HG02571 (cell line): ENCODE measurements around the gene SSTR4.

Source experiments
- ATAC-seq: cut with Tn5 transposase; IDR thresholded peaks from one replicate; pipeline ENCODE4 v1.9.1; 2021; ENCODE audit warnings: mild to moderate bottlenecking, moderate library complexity; ENCODE audit not compliant: unreplicated experiment

The SSTR4 gene

DNA sequence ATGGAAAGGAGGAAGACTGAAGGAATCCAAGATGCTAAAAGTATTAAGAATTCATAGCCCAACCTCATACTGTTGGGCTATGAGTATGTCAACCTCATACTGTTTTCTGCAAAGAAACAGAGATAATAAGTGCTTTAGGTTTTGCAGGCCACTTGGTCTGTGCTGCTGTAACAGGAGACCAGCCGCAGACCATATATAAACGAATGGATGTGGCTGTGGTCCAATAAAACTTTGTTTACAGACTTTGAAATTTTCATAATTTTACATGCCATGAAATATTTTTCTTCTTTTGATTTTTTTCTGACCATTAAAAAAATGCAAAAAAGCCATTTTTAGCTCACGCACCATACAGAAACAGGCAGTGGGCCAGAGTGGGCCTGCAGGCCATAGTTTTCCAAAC is 28.1 kb downstream of the SSTR4 start:
- no peak for ATAC-seq

DNA sequence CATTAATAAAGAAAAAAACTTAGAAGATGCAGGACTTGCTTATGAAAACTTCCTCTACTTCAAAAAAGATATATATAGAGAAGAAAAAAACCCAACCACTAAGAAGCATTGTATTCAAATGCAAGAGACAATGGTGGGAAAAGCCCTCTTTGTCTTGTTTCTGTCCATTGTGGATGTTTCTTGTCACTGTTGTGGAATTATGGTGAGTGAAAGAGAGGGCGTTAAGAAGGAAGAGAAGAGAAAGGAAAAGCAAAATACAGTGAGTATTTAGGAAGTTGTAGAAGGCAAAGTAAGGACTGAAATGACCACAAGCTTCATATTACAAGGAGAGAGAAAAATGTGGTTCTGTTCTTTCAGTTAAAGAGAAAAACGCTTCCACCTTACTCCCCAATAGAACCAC is 28.5 kb downstream of the SSTR4 start:
- no peak for ATAC-seq

DNA sequence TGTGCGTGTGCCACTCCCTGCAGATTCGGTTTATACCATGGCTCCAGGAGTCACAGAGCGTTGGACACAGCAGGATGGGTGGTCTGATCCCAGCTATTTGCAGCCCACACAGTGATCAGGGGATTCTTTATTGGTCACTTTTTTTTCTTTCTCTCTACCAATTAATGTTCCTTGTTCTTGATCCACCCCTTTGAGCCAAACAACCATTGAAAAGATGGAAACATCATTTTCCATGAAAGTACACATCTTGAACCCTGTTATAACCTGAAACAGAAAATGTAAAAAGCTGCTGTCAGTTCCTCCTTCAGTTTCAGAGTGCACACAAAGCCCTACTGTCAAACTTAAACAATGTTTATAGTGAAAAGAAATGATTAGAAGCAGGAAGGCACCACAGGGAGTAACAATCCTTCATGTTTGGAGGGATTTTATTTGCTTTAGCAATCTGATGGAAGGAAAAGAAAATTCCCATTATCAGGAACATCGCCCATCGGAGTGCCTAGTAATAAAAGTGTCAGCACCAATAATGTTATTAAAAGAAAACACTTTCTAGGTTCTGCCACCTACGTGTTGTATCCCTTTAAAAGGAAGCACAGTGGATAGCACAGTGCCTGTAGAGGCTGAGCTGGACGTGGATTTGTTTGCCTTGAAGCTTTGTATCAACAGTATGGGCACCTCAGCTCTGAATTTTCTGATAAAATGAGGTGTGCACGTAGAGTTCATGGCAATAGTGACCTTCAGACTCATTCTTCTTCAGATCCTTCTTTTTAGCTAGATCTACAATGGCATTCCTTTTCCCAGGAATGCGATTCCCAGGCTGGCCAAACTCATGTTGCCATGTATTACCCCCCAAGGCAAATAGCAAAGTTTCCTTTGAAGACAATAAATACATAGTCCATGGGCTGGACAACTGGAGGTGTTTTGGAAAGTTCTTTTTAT is 30.4 kb downstream of the SSTR4 start:
- ATAC-seq = no peak

DNA sequence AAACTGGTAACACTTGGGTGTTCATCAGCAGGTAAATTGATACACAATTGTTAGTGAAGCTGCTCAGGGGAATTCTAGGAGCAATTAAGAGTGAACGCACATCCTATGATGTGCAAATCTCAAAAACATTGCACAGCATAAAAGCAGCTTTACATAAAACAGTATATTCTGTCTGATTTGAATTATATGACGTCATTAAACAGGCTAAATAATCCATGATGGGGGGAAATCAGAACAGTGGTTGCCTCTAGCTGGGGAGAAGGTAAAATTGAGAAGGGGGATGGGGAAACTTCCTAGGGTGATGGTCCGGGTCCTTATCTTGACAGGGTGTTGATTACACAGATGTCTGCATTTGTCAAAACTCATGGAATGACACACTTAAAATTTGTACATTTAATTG is 31.7 kb downstream of the SSTR4 start:
- no peak for ATAC-seq

DNA sequence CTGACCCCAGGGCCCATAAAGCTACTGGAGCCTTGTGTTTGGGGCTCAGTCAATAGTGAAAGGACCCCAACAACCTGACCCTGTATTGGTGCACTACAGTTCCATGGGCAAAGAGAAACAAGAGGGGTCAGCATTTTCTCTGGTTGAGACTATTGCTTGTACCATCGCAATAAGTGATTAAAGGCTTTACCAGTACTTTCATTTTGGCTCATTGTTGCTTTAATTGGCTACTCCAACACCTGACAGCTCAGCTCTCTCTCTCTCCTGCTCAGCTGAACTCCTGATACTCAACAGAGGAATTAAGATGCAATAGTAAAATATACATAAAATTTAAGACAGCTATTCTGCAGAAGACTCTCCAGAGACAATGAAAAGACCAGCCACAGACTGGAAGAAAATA is 33.2 kb downstream of the SSTR4 start:
- no peak for ATAC-seq

DNA sequence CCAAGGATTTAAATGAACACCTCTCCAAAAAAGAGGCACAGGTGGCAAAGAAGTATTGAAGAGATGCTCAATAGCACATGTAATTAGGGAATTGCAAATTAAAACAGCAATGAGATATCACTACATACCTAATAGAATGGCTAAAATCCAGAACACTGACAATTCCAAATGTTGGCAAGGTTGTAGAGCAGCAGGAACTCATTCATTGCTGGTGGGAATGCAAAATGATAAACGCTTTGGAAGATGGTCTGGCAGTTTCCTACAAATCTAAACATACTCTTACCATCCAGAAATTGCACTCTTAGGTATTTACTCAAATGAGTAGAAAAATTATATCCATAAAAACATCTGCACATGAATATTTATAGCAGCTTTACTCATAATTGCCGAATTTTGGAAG is 34.0 kb downstream of the SSTR4 start:
- no peak for ATAC-seq

DNA sequence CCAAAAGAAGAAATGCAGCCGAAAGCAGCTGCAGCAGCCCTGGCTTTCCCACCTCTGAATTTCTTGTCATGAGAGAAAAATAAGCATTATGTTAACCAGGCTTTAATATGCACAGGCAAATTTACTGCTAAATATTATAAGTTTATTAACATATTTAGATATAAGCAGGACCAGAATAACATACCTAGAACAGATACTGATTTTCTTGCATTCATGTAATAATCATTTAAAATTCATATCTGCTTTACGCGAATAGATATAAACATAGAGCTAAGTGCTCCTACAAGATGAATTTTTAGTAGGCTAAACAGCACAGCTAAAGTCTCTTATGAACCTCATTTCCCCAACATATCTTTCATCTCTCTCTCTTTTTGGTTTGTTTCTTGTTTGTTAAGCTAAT is 36.3 kb downstream of the SSTR4 start:
- no peak for ATAC-seq

DNA sequence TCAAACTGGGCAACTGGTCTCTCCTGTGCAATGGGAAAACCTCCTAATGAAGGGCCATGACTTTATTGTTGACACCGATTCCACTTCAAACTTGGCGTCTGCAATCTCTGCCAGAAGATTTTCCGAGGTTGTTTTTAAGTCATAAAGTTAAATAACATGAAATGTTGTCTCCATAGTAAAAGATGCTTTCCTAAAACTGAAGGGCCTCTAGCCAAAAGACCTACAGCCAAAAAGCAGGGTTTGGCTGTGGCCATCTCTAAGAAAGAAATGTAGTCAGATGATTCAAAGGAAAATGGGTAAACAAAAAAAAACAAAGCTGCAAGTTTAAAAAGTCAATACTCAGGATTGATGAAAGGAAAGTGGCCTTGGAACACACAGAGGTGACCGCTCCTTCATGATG is 36.9 kb downstream of the SSTR4 start:
- ATAC-seq = no peak

DNA sequence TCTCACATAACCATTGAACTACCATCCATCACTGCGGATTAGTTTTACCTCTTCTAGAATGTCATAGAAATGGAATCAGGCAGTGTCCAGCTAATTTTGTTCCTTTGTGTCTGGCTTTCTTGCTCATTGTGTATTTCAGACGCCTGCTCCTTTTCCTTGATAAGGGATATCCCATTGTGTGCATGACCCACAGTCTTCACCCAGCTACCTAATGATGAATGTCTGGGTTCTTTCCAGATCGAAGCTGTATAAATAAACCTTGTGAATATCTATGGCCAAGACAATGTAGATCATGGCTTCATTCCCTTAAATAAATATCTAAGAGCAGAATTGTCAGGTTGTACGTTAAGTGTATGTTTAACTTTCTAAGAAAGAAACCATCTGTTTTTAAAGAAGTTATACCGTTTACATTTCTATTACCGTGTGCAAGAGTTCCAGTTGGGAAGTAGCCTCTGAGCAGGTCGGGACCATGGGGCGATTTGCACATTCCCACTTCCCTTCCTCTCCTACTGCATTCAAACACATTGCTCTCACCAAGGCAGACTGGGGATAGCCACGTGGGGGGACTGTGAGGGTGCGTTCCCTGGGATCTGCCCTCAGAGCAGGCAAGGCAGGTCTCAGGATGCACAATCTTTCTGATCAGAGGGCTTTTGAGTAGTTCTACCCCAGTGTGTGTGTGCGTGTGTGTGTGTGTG is 37.9 kb downstream of the SSTR4 start:
- ATAC-seq = no peak

DNA sequence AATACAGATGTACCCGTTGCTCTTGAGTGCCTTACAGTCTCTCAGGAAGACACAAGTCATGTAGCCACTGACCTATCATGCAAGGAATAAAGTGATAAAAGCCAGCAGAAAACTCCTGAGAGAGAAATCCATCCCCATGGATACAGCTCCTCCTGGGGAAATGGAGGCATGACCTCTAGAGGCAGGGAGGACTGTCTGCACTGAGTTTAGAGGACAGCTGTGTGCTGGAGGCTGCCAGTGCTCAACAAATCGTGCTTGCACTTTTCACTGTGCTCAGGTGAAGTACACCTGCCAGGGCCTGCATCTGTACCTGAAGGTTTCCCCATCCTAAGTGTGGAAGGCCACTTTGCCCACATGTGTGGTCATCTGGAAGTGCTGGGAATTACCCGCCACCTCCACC is 38.9 kb downstream of the SSTR4 start:
- no peak for ATAC-seq

DNA sequence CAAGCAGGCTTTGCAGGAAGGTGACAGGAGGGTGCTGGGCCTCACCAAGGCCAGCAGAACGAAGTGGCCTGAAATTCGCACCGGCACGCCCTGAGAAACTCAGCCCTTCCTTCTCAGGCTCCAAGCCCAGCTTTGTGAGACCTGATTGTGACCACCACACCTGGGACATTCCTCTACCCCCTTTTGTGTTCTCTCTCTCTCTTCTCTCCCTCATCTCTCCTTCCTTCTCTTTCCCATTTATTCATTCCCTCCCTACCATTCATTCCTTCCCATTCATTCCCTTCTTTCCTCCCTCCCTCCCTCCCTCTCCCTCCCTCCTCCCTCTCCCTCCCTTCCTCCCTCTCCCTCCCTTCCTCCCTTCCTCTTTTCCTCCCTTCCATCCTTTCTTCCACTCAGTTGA is 42.2 kb downstream of the SSTR4 start:
- ATAC-seq = no peak

DNA sequence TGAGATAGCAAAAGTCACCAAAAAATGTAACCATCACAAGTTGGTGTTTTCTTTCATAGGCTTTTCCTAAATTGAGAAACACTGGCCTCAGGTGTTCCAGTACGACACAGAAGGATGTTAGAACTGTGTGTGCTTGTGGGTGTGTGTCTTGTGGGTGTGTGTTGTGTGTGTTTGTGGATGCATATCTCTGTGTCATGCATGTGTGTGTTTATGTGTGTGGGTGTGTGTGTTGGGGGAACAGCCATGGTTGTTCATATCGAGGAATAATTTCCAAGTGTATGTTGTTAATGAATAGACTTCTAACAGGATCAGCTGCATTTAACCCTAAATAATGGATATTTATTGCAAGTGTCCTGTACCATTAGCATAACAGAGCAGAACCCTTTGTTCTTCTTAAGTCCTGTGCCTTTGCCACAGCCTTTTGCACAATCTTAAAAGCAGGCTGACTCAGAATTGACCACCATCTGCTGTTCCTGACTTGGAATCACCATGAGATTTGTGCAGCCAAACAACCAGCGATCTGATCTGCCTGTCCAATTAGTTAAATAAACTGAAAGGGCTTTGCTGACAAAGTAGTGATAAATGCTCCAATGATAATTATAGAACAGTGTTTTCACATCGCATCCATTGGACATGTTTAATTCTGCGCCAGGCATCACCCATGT is 43.4 kb downstream of the SSTR4 start:
- no peak for ATAC-seq

DNA sequence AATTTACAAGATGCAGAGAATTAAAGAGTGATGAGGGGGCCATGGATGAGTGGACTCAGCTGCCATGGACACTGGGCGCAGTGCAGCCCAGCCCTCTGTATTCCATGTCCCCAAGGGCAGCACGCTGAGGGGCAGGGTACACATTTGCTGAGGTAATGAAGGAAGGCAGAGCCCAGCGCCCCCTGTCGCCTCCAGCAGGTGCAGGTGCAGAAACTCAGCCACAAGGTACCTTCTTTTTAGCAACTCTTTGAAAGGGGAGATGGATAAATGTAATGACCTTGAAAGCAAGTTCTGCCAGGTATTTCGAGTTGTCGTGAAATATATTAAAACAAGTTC is 43.9 kb downstream of the SSTR4 start:
- ATAC-seq = no peak

DNA sequence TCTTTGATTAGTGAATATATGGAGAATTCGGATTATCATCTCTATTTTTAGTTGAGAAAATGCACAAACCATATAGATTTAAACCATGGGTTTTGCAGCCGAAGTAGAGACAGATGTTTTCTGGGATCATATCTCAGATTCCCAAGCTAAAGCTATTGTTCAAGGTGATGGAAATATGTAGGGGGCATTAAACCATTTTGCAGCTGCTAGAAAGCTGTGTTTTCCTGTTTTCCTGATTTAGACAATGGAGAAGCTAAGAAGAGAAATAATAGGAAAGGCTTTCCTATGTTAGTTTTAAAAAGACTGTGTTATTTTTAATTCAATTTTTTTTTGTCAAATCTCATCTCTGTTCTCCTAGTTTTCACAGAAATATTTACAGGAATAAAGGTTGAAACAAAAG is 44.8 kb downstream of the SSTR4 start:
- ATAC-seq = no peak

DNA sequence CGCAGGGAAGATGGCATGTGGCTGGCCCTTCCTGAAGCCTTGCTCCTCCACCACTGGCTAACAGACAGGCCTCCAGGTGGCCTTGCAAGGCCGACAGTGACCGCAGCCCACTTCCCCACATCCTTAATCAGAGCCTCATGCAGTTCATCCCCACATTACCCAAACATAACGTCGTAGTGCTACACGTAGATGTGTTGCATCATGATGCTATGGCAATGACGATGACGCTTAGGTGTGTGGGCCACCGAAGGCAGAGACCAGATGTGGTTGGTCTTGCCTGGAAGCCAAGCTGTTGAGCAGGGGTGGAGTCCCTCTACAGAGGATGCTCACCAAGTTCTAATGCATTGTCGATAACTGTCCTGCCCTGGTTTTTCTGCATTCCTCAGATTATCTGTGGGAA is 45.4 kb downstream of the SSTR4 start:
- no peak for ATAC-seq

DNA sequence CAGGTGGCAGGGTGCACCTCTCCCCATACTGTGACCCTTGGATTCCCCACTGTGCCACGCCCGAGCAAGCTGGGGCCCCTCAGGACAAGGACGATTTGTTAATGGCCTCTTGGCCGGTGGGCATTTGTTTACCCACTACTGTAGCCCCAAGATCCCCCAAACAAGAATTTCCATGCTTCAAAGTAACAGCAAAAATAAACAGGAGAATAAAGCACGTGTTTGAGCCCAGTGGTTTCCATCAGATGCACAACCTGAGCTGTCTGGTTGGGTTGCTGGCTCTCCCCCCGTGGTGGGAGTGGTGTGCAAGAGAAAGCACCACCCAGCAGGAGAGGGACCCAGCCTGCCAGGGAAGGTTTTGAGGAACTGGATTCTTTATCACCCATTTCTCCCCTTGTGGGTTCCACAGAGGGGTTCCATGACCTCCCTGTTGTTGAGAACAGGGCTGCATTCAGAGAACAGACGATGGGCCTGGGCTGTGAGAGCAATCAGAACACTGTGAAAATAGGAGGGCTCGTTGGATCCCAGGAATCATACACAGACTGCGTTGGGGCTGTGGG is 46.2 kb downstream of the SSTR4 start:
- no peak for ATAC-seq

DNA sequence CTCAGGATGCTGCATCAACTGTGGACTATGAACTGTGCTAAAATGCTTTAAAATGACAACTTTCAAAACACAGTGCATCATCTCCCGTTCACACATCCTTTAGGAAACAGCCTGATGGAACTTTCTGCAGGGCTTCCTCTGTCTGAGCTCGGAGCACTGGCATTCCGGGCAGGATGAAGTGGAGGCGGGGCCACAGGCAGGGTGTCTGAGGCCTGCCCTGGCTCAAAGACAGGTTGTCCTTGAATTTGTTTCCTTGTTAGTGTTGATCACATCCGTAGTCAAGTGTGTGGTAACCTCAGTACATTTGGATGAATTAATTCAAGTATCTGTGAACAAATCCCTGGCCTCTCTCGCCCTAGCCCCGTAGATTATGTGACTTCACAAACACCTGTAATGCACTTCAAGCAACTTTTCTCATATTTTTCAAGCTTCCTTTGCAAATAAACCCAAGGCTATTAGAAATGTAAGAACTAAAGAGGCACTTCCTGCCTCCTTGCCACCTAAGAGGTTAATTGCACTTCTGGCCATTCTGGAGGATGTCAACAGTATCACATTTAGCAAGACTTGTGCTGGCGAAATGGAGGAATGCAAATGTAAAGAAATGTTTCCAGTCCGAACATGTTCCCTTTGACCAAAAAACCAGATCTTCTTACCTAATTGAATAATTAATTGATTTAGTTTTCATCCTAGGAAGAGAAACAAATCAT is 47.9 kb downstream of the SSTR4 start:
- no peak for ATAC-seq

DNA sequence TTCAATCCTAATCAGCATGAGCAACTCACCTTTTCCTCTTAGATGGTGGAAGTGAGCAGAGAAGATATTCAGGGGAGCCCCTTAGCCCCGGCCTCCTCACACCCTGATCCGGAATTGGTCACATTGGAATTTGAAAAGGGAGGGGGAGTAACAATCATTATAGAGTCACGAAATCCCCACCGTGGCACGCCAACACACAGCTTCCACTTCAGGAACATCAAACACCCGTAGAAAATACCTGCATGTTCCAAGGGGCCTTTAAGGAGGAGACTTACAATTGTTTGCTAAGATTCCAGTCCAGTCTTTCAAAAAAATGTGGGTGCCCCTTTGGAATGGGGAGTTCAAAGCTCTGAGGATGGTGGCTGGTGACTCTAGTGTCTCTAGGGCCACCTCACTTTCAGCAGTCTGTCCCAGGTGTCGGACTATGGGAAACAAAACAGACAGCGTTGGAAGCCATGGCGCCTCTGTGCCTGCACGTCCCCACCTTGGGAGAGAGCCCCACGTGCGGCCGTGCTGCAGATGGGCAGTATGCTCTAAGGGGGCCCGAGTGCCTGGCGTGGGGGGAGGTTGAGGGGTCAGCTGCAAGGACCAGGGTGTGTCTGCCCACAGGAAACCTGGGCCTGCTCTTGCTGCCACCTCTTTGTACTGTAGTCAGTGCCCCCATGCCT is 48.6 kb downstream of the SSTR4 start:
- ATAC-seq = no peak

DNA sequence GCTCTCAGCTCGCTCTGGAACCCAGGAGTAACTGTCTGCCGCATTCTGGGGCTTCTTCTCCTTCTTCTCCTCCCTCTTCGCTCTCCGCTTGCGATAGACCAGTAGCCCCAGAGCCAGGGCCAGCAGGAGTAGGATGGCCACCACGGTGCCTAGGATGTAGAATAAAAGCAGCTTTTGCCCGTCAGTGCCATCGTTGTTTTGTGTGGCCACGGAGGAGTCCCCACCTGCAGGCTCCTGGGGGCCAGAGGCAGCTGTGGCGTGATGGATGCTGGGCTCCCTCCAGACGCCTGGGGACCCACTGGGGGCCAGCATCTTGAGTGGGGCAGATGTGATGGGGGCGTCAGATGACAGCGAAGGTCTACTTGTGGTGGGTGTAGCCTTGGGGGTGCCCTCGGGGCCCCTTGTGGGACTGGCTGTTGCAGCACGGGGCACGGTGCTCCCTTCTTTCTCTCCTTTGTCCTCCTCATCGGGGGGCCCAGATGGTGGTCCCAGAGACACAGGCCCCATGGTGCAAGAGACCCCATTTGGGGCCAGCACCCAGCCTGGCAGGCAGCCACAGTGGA is 49.3 kb downstream of the SSTR4 start:
- ATAC-seq = no peak

DNA sequence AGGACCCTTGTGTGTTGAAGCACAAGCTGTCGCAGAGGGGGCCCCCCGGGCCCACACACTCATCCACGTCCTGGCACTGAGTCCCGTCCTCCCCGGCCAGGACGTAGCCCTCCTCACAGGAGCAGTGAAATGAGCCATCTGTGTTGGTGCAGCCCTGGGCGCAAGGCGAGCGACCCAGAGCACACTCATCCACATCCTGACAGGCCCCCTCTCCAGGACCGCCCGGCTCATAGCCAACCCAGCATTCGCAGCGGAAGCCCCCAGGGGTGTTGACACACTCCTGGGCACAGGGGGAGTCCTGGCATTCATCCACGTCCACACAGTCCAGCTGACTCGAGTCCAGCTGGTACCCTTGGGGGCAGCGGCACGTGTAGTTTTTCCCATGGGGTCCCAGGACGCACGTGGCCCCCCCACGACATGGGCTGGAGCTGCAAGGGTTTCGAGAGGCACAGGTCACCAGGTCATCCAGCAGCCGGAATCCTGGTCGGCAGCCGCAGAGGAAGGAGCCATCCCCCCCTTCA is 49.8 kb downstream of the SSTR4 start:
- no peak for ATAC-seq
